Activated CD4-positive, alpha-beta T cell treated with anti-CD3 and anti-CD28 coated beads, Interleukin-2, amount 50 U/mL, for 1 hour (primary cell): ENCODE results near the gene ACKR2.
"Not testable (repeated sequence)": the region's sequence is repeated elsewhere in the genome, so short reads cannot be mapped to it uniquely, and the experiment has no call there.

Source experiments
- DNase-seq: peaks from one replicate; pipeline ENCODE4 v3.0.0-alpha.2; 2020

The ACKR2 gene

GRCh38 chr3:42865256-42865655, 56.0 kb downstream of the ACKR2 start:
- no peak for DNase-seq

- DNase-seq = no peak
These were observed 57.9 kb downstream of the ACKR2 start for GRCh38 chr3:42867138-42867537.

- no peak for DNase-seq
These were observed 59.6 kb downstream of the ACKR2 start for GRCh38 chr3:42868841-42869240.

GRCh38 chr3:42871592-42872196, 62.4 kb downstream of the ACKR2 start:
- DNase-seq = no peak

- no peak for DNase-seq
These were observed 63.5 kb downstream of the ACKR2 start for GRCh38 chr3:42872718-42873117.

GRCh38 chr3:42873221-42873982, 64.2 kb downstream of the ACKR2 start:
- DNase-seq = no peak

GRCh38 chr3:42874749-42875148, 65.5 kb downstream of the ACKR2 start:
- no peak for DNase-seq

- no peak for DNase-seq
These were observed 66.3 kb downstream of the ACKR2 start, which contains the start of gene CYP8B1 for GRCh38 chr3:42875325-42876151. CYP8B1 (minus strand) TSS chr3:42875879; CDS start chr3:42875816, 63 bp downstream.

GRCh38 chr3:42876401-42876800, 67.2 kb downstream of the ACKR2 start:
- DNase-seq = no peak

- no peak for DNase-seq
These were observed 67.9 kb downstream of the ACKR2 start for GRCh38 chr3:42876940-42877720.

GRCh38 chr3:42877881-42878280, 68.6 kb downstream of the ACKR2 start:
- DNase-seq = no peak

GRCh38 chr3:42880183-42880582, 70.9 kb downstream of the ACKR2 start:
- no peak for DNase-seq

- DNase-seq = peak; percentile 82
These were observed 71.6 kb downstream of the ACKR2 start for GRCh38 chr3:42880601-42881451.

- DNase-seq = not testable (repeated sequence)
These were observed 74.1 kb downstream of the ACKR2 start for GRCh38 chr3:42883251-42883930.

- DNase-seq = no peak
These were observed 75.1 kb downstream of the ACKR2 start for GRCh38 chr3:42884324-42884723.

- no peak for DNase-seq
These were observed 77.1 kb downstream of the ACKR2 start for GRCh38 chr3:42886294-42886822.

- DNase-seq = no peak
These were observed 77.8 kb downstream of the ACKR2 start for GRCh38 chr3:42887084-42887483.

- no peak for DNase-seq
These were observed 81.8 kb downstream of the ACKR2 start for GRCh38 chr3:42891042-42891441.

- no peak for DNase-seq
These were observed 82.9 kb downstream of the ACKR2 start for GRCh38 chr3:42892169-42892568.

- no peak for DNase-seq
These were observed 83.6 kb downstream of the ACKR2 start for GRCh38 chr3:42892807-42893206.
